OCI-LY3 (cell line): ENCODE data around the gene ARSI.

Source experiments
- CTCF ChIP-seq: fragments of 200-600, 300-600 bp; sonication (generic); IDR thresholded peaks from 2 replicates; pipeline ENCODE4 v1.5.1; 2014; ENCODE audit warnings: antibody characterized with exemption, low read length, low read depth
- EZH2phosphoT487 ChIP-seq: fragments of 200-600 bp; shearing (Covaris generic); IDR thresholded peaks from 2 replicates; pipeline ENCODE4 v1.6.1; 2018; ENCODE audit warnings: antibody characterized with exemption, mixed run types, low read depth

GRCh38 chr5:150345716-150346115 is 43.0 kb upstream of the ARSI start:
- no peak for TF ChIP-seq CTCF
- TF ChIP-seq EZH2phosphoT487: no peak
